ENCODE results near the gene NHEJ1.
"Not testable (repeated sequence)": the region's sequence is repeated elsewhere in the genome, so short reads cannot be mapped to it uniquely, and the experiment has no call there.

Gene NHEJ1

GRCh38 chr2:219205981-219206327 is 45.3 kb upstream of the NHEJ1 start:
- TF ChIP-seq CTCF (conservative IDR thresholded peaks at IDR 0.05; ENCODE audit: control insufficient read depth, insufficient read depth, low read depth, low read length): no peak

DNA sequence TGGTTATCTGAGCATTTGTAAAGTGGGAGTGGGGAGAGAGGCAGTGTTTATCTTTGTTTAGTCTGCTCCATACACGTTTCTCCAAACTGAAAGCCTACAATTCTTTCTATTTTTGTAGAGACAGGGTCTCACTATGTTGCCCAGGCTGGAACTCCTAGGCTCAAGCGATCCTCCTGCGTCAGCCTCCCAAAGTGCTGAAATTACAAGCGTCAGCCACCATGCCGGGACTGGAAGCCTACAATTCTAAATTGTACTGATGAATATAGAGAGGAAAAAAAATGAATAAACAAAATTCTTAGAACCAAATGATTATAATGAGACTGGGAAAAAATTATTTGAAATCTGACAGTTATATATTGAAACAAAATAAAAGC is 44.5 kb upstream of the NHEJ1 start:
- TF ChIP-seq CTCF (conservative IDR thresholded peaks at IDR 0.05; ENCODE audit: control insufficient read depth, insufficient read depth, low read depth, low read length): no peak
- H3K4me3 ChIP-seq (ENCODE audit: control insufficient read depth, low read depth, low read length): no peak overlapping the region
- DNase-seq (ENCODE audit: low read depth): no peak

More at GRCh38 chr2:219205981-219206327, 45.3 kb upstream of the NHEJ1 start:
- DNase-seq (ENCODE audit: low read depth): no peak
- peak overlapping the region; percentile 65 for H3K4me3 ChIP-seq (ENCODE audit: control insufficient read depth, low read depth, low read length)

- DNase-seq (ENCODE audit: low read depth): no peak
- H3K4me3 ChIP-seq (ENCODE audit: control insufficient read depth, low read depth, low read length): no peak overlapping the region
- TF ChIP-seq CTCF (conservative IDR thresholded peaks at IDR 0.05; ENCODE audit: control insufficient read depth, insufficient read depth, low read depth, low read length): no peak
Measured at GRCh38 chr2:219204425-219205164, 44.0 kb upstream of the NHEJ1 start.

GRCh38 chr2:219201331-219201730 is 40.7 kb upstream of the NHEJ1 start:
- H3K4me3 ChIP-seq (ENCODE audit: control insufficient read depth, low read depth, low read length); DNase-seq (ENCODE audit: low read depth): not testable (repeated sequence)

GRCh38 chr2:219200502-219201326 is 40.1 kb upstream of the NHEJ1 start:
- not testable (repeated sequence) for DNase-seq (ENCODE audit: low read depth); H3K4me3 ChIP-seq (ENCODE audit: control insufficient read depth, low read depth, low read length)

DNA sequence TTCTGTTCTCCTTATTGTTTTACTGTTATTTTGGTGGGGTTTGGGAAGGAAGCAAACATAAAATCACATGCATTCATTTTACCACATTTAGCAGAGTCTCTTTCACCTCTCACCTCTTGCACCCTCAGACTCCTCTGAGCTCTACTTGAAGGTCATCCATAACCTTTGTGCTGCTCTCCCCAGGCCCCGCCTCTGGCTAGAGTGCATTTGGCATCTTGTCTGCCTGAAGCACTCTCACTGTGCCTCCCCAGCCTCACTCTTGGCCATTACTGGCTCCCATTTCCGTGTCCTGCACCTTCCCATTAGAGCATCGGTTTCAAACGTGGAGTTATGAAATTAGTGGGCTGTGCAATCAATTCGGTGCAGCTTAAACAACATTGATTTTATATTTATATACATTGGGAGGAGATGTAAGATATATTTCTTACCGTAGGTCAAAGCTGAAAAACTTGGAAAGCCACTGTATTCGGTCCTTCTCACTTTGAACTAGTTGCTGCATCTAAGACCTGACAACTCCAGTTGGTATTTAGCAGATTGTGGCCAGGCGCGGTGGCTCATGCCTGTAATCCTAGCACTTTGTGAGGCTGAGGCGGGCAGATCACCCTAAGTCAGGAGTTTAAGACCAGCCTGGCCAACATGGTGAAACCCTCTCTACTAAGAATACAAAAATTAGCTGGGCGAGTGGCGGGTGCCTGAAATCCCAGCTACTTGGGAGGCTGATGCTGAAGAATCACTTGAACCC is 39.0 kb upstream of the NHEJ1 start:
- DNase-seq (ENCODE audit: low read depth): no peak
- H3K4me3 ChIP-seq (ENCODE audit: control insufficient read depth, low read depth, low read length): no peak overlapping the region
- no peak for TF ChIP-seq CTCF (conservative IDR thresholded peaks at IDR 0.05; ENCODE audit: control insufficient read depth, insufficient read depth, low read depth, low read length)

- no peak overlapping the region for H3K4me3 ChIP-seq (ENCODE audit: control insufficient read depth, low read depth, low read length)
- TF ChIP-seq CTCF (conservative IDR thresholded peaks at IDR 0.05; ENCODE audit: control insufficient read depth, insufficient read depth, low read depth, low read length): no peak
- DNase-seq (ENCODE audit: low read depth): no peak
Measured at GRCh38 chr2:219198974-219199373, 38.4 kb upstream of the NHEJ1 start.

Data from fibroblast of mammary gland (primary cell).